Spleen (tissue), 11 donors: ENCODE results near the gene ZNF10. TPM values are rescaled to one million over a fixed set of nuclear protein-coding genes. Genes with fewer than 3 reads are reported as not detected.

Experiments
- DNase-seq: peaks from one replicate; pipeline ENCODE4 v3.0.0-alpha.2; 2020
- H3K27ac ChIP-seq, 8 donors: fragments of 200-600 bp; sonication (generic) in 7 of 8; 1 replicate in 4 of 8; 2 replicates in 4 of 8; pipeline versions ENCODE4 v1.5.0 to v1.8.0; 2016 to 2021; ENCODE audit warnings: inconsistent platforms in 4 of 8, mild to moderate bottlenecking in 4 of 8, moderate library complexity in 1 of 8
- H3K27me3 ChIP-seq, 7 donors: fragments of 200-600 bp; sonication (generic) in 6 of 7; replicated peaks in 1 of 7; 1 replicate in 4 of 7; 2 replicates in 3 of 7; pipeline versions ENCODE4 v1.5.0 to v1.8.0; 2016 to 2021; ENCODE audit warnings: inconsistent platforms in 3 of 7, mild to moderate bottlenecking in 1 of 7
- H3K36me3 ChIP-seq, 6 donors: fragments of 200-600 bp; sonication (generic) in 5 of 6; 1 replicate in 4 of 6; 2 replicates in 2 of 6; pipeline versions ENCODE4 v1.5.0 to v1.8.0; 2016 to 2021; ENCODE audit warnings: inconsistent platforms in 2 of 6
- H3K4me1 ChIP-seq, 6 donors: fragments of 200-600 bp; sonication (generic) in 5 of 6; 1 replicate in 3 of 6; 2 replicates in 3 of 6; pipeline versions ENCODE4 v1.5.0 to v1.8.0; 2016 to 2021; ENCODE audit warnings: inconsistent platforms in 3 of 6
- H3K4me3 ChIP-seq, 8 donors: fragments of 200-600 bp; sonication (generic) in 7 of 8; 1 replicate in 4 of 8; 2 replicates in 4 of 8; pipeline versions ENCODE4 v1.5.0 to v1.8.0; 2016 to 2021; ENCODE audit warnings: inconsistent platforms in 4 of 8, mild to moderate bottlenecking in 4 of 8, moderate library complexity in 2 of 8
- H3K9me3 ChIP-seq, 8 donors: fragments of 200-600 bp; sonication (generic) in 7 of 8; 1 replicate in 4 of 8; 2 replicates in 4 of 8; pipeline versions ENCODE4 v1.5.0 to v1.8.0; 2016 to 2021; ENCODE audit warnings: inconsistent platforms in 4 of 8
- POLR2A ChIP-seq, 3 donors: fragments of 450-650 bp; IDR thresholded peaks; one replicate each; pipeline ENCODE4 v1.5.1; 2017; ENCODE audit warnings: antibody characterized with exemption in 3 of 3, mild to moderate bottlenecking in 1 of 3
- POLR2AphosphoS5 ChIP-seq, 3 donors: sonication (generic); formaldehyde crosslinking; IDR thresholded peaks; one replicate each; pipeline ENCODE4 v1.5.1; 2017; ENCODE audit warnings: antibody characterized with exemption in 3 of 3
- WGBS, 5 donors: extraction: QIAGEN DNeasy Blood & Tissue Kit in 3 of 5; methylation state at CpG; one replicate each; pipeline versions ENCODE4 v1.1.5 to v1.1.7; 2013 to 2018; 5-methylcytosine and 5-hydroxymethylcytosine counted together
- intact Hi-C: fragments of 100-400 bp; cut with DNase I; formaldehyde crosslinking; loops from one replicate; pipeline ENCODE4 v1.15.0; 2023; ENCODE audit warnings: low total_unique reads
- polyA plus RNA-seq, 3 donors: library from polyadenylated mRNA; stranded (reverse); fragments of 200-250 nt; gene quantifications; one replicate each; pipeline ENCODE4 v1.2.1, GENCODE V29; 2013
- total RNA-seq, 7 donors: library from RNA; depleted of rRNA in 3 of 7; stranded (reverse); fragments of >200 nt in 3 of 7; fragmentation: NEBNext Ultra II Directional in 4 of 7; extraction: Animal tissue kit (Norgen Biotek cat#: 25700) in 4 of 7; gene quantifications; one replicate each; pipeline versions ENCODE4 v1.1.0 to v1.2.1, GENCODE V29; 2016 to 2021
- TF ChIP-seq, protein P1 (sequence below), 11 experiments: fragments of 200-600 bp in 7 of 11; fragments of 450-650 bp in 4 of 11; sonication (generic) in 4 of 11; IDR thresholded peaks in 8 of 11; conservative IDR thresholded peaks in 3 of 11; 1 replicate in 7 of 11; 2 replicates in 4 of 11; pipeline versions ENCODE4 v1.4.0 to v1.8.0; 2016 to 2021; ENCODE audit warnings: antibody characterized with exemption in 11 of 11, inconsistent platforms in 4 of 11, mild to moderate bottlenecking in 1 of 11
- donor health status: healthy with polysubstance abuse.
- donor health status: DM: no; HTN: no; CAD: no; lungs with moderate emphysema.
- donor health status: DM: no; HTN: no; CAD: no.
- donor health status: Bipolar disorder and iron deficiency.
- donor health status: healthy.
- donor health status: DM: no; HTN: no; CAD: no.
- donor health status: DM: yes; HTN: yes; CAD: no.

Gene ZNF10
- total and polyA plus RNA-seq, 10 donors, result 3.3 to 22.1 (median 9.0) TPM

DNA sequence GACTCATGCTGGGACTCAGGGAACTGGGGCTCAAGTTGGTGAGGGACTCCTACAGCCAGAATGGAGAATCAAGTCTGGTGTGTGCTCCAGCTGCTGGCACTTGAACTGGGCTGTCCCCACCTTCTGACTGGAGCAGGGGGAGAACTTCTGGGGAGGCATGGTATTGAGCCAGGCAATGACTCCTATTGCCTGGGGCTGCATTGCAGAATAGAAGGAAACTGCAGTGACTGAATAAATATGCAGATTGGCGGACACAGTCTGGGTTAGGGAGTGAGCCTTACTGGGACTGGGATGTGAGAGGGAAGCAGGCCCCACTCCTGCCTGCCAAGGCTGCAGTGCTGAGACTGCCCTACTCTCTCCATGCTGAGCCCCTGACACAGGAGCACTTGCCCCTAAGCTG is 42.1 kb downstream of the ZNF10 start:
- Histone ChIP-seq H3K27me3 (no peaks in the 10 kb centered on the region), H3K27ac (no peak overlapping the region), H3K36me3 (no peaks in the 10 kb centered on the region), H3K9me3 (peaks cover 0 to 100% (median 100%) of the 10 kb centered on the region in 8 donors), H3K4me3 (peak overlapping the region in 1 of 8 donors; percentile 4), H3K4me1 (no peaks in the 10 kb centered on the region)
- no peak for DNase-seq
- WGBS, 5 donors, result 84 to 93% (median 88%) methylated on average over 1 of the region's 1 CpG
- TF ChIP-seq POLR2A (IDR thresholded peaks at IDR 0.05) (no peak), POLR2AphosphoS5 (IDR thresholded peaks at IDR 0.05) (no peak)
- TF ChIP-seq, protein P1, sequence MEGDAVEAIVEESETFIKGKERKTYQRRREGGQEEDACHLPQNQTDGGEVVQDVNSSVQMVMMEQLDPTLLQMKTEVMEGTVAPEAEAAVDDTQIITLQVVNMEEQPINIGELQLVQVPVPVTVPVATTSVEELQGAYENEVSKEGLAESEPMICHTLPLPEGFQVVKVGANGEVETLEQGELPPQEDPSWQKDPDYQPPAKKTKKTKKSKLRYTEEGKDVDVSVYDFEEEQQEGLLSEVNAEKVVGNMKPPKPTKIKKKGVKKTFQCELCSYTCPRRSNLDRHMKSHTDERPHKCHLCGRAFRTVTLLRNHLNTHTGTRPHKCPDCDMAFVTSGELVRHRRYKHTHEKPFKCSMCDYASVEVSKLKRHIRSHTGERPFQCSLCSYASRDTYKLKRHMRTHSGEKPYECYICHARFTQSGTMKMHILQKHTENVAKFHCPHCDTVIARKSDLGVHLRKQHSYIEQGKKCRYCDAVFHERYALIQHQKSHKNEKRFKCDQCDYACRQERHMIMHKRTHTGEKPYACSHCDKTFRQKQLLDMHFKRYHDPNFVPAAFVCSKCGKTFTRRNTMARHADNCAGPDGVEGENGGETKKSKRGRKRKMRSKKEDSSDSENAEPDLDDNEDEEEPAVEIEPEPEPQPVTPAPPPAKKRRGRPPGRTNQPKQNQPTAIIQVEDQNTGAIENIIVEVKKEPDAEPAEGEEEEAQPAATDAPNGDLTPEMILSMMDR (IDR thresholded peaks at IDR 0.05 in 8 of 11, conservative IDR thresholded peaks at IDR 0.05 in 3 of 11), result no peak
- intact Hi-C loops, result no loop called here

DNA sequence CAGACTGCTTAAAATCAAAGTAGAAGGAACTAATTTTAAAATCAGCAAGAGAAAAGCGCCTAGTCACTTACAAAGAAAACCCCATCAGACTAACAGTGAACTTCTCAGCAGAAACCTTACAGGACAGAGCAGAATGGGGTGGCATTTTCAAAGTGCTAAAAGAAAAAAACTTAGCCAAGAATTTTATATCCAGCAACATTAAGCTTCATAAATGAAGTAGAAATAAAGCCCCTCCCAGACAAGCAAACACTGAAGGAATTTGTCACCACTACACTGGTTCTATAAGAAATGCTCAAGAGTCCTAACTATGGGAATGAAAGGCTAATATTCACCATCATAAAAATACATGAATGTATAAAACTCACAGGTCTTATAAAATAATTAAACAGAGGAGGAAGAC is 44.5 kb downstream of the ZNF10 start:
- peaks cover 0 to 100% (median 100%) of the 10 kb centered on the region in 8 donors for H3K9me3 ChIP-seq
- intact Hi-C loops, result no loop called here
- WGBS, 5 donors, result 68 to 91% (median 79%) methylated on average over 1 of the region's 1 CpG

DNA sequence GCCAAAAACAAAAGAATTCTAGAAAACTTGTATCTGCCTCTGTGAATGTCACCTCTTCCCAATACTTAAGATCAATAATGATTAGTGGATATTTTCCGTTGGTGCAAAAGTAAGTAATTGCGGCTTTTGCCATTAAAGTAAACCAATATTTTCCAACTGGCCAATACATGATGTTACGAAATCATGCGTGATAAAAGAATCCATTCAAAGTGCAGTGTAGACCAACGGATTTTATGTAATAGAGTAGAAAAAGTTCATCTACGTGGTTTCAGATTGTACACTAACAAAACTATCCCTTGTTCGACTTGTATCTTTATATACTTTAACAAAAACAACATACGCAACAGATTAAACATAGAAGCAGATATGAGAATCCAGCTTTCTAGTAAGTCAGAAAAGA is 50.2 kb downstream of the ZNF10 start:
- TF ChIP-seq, protein P1 (IDR thresholded peaks at IDR 0.05 in 8 of 11, conservative IDR thresholded peaks at IDR 0.05 in 3 of 11), result no peak
- TF ChIP-seq POLR2A (IDR thresholded peaks at IDR 0.05) (no peak), POLR2AphosphoS5 (IDR thresholded peaks at IDR 0.05) (no peak)
- peaks cover 0 to 36% (median 31%) of the 10 kb centered on the region in 6 donors for H3K36me3 ChIP-seq
- H3K9me3 ChIP-seq, result peaks cover 6 to 93% (median 88%) of the 10 kb centered on the region in 8 donors
- peak overlapping the region in 2 of 8 donors; percentile 70 to 93 for H3K4me3 ChIP-seq
- 95 to 98% (median 97%) methylated on average over 8 of the region's 8 CpGs for WGBS, 5 donors
- intact Hi-C loops, result no loop called here
- H3K27ac ChIP-seq, result peak overlapping the region in 6 of 8 donors; percentile 77 to 90 (median 82)
- no peaks in the 10 kb centered on the region for H3K27me3 ChIP-seq
- no peak for DNase-seq
- H3K4me1 ChIP-seq, result peaks cover 8 to 15% (median 13%) of the 10 kb centered on the region in 6 donors

More for the DNA sequence above, 44.5 kb downstream of the ZNF10 start:
- Histone ChIP-seq H3K27ac (no peak overlapping the region), H3K4me3 (no peak overlapping the region), H3K4me1 (no peaks in the 10 kb centered on the region), H3K27me3 (no peaks in the 10 kb centered on the region), H3K36me3 (no peaks in the 10 kb centered on the region)
- no peak for DNase-seq
- TF ChIP-seq POLR2A (IDR thresholded peaks at IDR 0.05), result no peak
- TF ChIP-seq POLR2AphosphoS5 (IDR thresholded peaks at IDR 0.05), result no peak
- TF ChIP-seq, protein P1 (IDR thresholded peaks at IDR 0.05 in 8 of 11, conservative IDR thresholded peaks at IDR 0.05 in 3 of 11), result no peak

DNA sequence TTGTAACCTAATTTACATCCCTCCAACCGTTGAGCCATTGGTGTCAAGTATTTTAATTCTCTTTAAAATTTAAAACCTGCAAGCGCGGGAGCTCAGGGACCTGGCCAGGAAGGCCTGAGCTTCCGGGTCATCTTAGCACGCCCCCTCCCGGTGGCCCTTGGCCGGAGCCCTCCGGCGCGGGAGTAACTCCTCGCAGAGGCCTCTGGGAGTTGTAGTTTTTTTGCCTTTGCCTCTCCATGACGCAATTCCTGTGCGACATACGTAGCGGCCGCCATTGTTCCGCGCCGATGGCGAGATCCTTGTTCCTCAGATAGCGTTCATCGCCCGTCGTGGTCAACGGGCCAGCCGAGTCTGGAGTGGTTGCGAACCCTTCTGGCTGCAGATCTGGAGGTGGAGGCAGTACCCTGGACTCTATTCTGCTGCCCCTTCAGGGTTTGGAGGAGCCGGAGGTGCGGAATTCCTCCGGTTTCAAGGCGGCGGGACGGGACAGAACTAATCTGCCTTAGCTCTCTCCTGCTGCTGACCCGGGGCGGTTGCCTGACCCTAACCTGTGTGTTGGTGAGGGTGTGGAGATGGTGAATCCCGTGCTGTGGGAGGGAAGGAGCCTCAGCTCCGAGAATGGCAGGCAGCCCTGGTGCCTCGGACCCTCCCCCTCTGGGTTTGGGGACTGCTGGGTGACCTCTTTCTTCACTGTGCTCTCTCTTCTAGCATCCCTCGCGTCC is 51.0 kb downstream of the ZNF10 start, which contains the start of gene ZNF268:
ZNF268 (plus strand) TSS at position 258 of the 722 bp plus-strand sequence. CDS start 503 bp downstream, outside the sequence.
- peaks cover 6 to 93% (median 88%) of the 10 kb centered on the region in 8 donors for H3K9me3 ChIP-seq
- intact Hi-C loops, result no loop called here
- 1 to 3% (median 2%) methylated on average over 33 to 40 of the region's 40 CpGs for WGBS, 5 donors

More for the DNA sequence above, 51.0 kb downstream of the ZNF10 start, which contains the start of gene ZNF268:
- Histone ChIP-seq H3K36me3 (peaks cover 2 to 43% (median 38%) of the 10 kb centered on the region in 6 donors), H3K27ac (peak within 1 kb of the TSS; percentile 65 to 90 (median 80)), H3K4me3 (peak within 1 kb of the TSS; percentile 70 to 95 (median 87)), H3K4me1 (peaks cover 8 to 15% (median 13%) of the 10 kb centered on the region in 6 donors), H3K27me3 (no peaks in the 10 kb centered on the region)
- TF ChIP-seq, protein P1 (IDR thresholded peaks at IDR 0.05 in 8 of 11, conservative IDR thresholded peaks at IDR 0.05 in 3 of 11), result peak; percentile 67 to 96 (median 88)
- TF ChIP-seq POLR2A (IDR thresholded peaks at IDR 0.05), result no peak
- TF ChIP-seq POLR2AphosphoS5 (IDR thresholded peaks at IDR 0.05), result peak; percentile 86 to 95 (median 91)
- DNase-seq, result peak; percentile 95
